IMR-90 (cell line): ENCODE results near the gene TCERG1. TPM values are rescaled to one million over a fixed set of nuclear protein-coding genes. Genes with fewer than 3 reads are reported as not detected.
A peak's percentile ranks its signal among the peaks of the same experiment; 100 is the strongest.

ENCODE experiments used
- ATAC-seq: fragments of 200-7000 bp; cut with Tn5 transposase; 2 replicates; pipeline ENCODE4 v1.9.1; 2020; ENCODE audit warnings: low read depth, mild to moderate bottlenecking, moderate library complexity
- BruUV-seq: library from RNA; stranded (reverse); fragments of 400-500 nt; replicated peaks from 2 replicates; lab custom pipeline; 2021; lab: Mats Ljungman, UMichigan
- CTCF ChIA-PET: fragments of 300-600 bp; formaldehyde crosslinking; extraction: SDS; loops from one replicate; lab custom pipeline; 2021; ENCODE audit warnings: antibody characterized with exemption; lab: Yijun Ruan, JAX
- POLR2A ChIA-PET: fragments of 300-600 bp; sonication (Branson Sonifier 250); formaldehyde crosslinking; loops from one replicate; lab custom pipeline; 2022; ENCODE audit warnings: antibody characterized with exemption; ENCODE audit not compliant: unreplicated experiment; lab: Charles Lee
- DNase-seq: peaks from one replicate; pipeline ENCODE4 v3.0.0; 2013
- H2AFZ ChIP-seq: replicated peaks from 2 replicates; pipeline ENCODE3; 2013; ENCODE audit warnings: low read length, mild to moderate bottlenecking; ENCODE audit not compliant: poor library complexity
- H2AK5ac ChIP-seq: 2 replicates; pipeline ENCODE4 v1.6.1; 2013; ENCODE audit warnings: low read depth, low read length, inconsistent platforms
- H2AK9ac ChIP-seq: replicated peaks from 2 replicates; pipeline ENCODE3; 2013; ENCODE audit warnings: mild to moderate bottlenecking, low read depth, low read length, moderate library complexity; ENCODE audit not compliant: poor library complexity
- H2BK120ac ChIP-seq: 2 replicates; pipeline ENCODE4 v1.6.1; 2013; ENCODE audit warnings: low read depth, low read length, inconsistent platforms
- H2BK15ac ChIP-seq: 3 replicates; pipeline ENCODE4 v1.6.1; 2013; ENCODE audit warnings: low read depth, low read length, inconsistent platforms
- H2BK20ac ChIP-seq: 2 replicates; pipeline ENCODE4 v1.6.1; 2013; ENCODE audit warnings: low read depth, mild to moderate bottlenecking, inconsistent platforms, low read length, moderate library complexity
- H2BK5ac ChIP-seq: 2 replicates; pipeline ENCODE4 v1.6.1; 2013; ENCODE audit warnings: mild to moderate bottlenecking, low read depth, low read length, inconsistent platforms; ENCODE audit not compliant: poor library complexity, severe bottlenecking
- H3K14ac ChIP-seq: replicated peaks from 2 replicates; pipeline ENCODE4 v1.6.1; 2013; ENCODE audit warnings: low read depth, low read length, inconsistent platforms
- H3K18ac ChIP-seq: 2 replicates; pipeline ENCODE4 v1.6.1; 2013; ENCODE audit warnings: low read depth, low read length, control low read depth
- H3K23ac ChIP-seq: 2 replicates; pipeline ENCODE4 v1.6.1; 2013; ENCODE audit warnings: low read depth, low read length, inconsistent platforms
- H3K27ac ChIP-seq: 2 replicates; pipeline ENCODE4 v1.5.1; 2013; ENCODE audit warnings: mild to moderate bottlenecking, control low read depth, low read length; ENCODE audit not compliant: insufficient read depth
- H3K27me3 ChIP-seq: 2 replicates; pipeline ENCODE4 v1.6.1; 2013; ENCODE audit warnings: low read length; ENCODE audit not compliant: control insufficient read depth, insufficient read depth
- H3K36me3 ChIP-seq: 2 replicates; pipeline ENCODE4 v1.6.1; 2013; ENCODE audit warnings: low read length, mixed read lengths; ENCODE audit not compliant: control insufficient read depth, insufficient read depth
- H3K4ac ChIP-seq: 2 replicates; pipeline ENCODE4 v1.6.1; 2013; ENCODE audit warnings: low read depth, low read length, inconsistent platforms
- H3K4me1 ChIP-seq: 2 replicates; pipeline ENCODE4 v1.6.1; 2013; ENCODE audit warnings: low read length, mixed read lengths; ENCODE audit not compliant: control insufficient read depth, insufficient read depth
- H3K4me2 ChIP-seq: 2 replicates; pipeline ENCODE4 v1.6.1; 2013; ENCODE audit warnings: low read depth, mild to moderate bottlenecking, control low read depth, low read length, moderate library complexity
- H3K4me3 ChIP-seq: 2 replicates; pipeline ENCODE4 v1.5.1; 2013; ENCODE audit warnings: low read depth, mild to moderate bottlenecking, control low read depth, low read length, moderate library complexity; ENCODE audit not compliant: insufficient read depth
- H3K56ac ChIP-seq: 2 replicates; pipeline ENCODE4 v1.6.1; 2013; ENCODE audit warnings: low read length, inconsistent platforms; ENCODE audit not compliant: insufficient read depth; ENCODE audit errors: extremely low read depth
- H3K79me1 ChIP-seq, 2 experiments: 2 replicates each; pipeline ENCODE4 v1.6.1; 2013; ENCODE audit warnings: low read length in 2 of 2, inconsistent platforms in 1 of 2, low read depth in 1 of 2
- H3K9ac ChIP-seq: 2 replicates; pipeline ENCODE4 v1.6.1; 2013; ENCODE audit warnings: low read depth, low read length, control low read depth
- H3K9me1 ChIP-seq: 2 replicates; pipeline ENCODE4 v1.6.1; 2013; ENCODE audit warnings: low read length, inconsistent platforms; ENCODE audit not compliant: insufficient read depth
- H3K9me3 ChIP-seq: 2 replicates; pipeline ENCODE4 v1.6.1; 2013; ENCODE audit warnings: low read length; ENCODE audit not compliant: control insufficient read depth, insufficient read depth
- H4K20me1 ChIP-seq: 2 replicates; pipeline ENCODE4 v1.6.1; 2013; ENCODE audit warnings: low read length, inconsistent platforms; ENCODE audit not compliant: insufficient read depth
- H4K5ac ChIP-seq: 2 replicates; pipeline ENCODE4 v1.6.1; 2013; ENCODE audit warnings: mild to moderate bottlenecking, low read depth, low read length, control low read depth
- H4K8ac ChIP-seq, 2 experiments: 2 replicates each; pipeline ENCODE4 v1.6.1; 2013; ENCODE audit warnings: low read depth in 2 of 2, low read length in 2 of 2, control low read depth in 1 of 2, inconsistent platforms in 1 of 2
- H4K91ac ChIP-seq: 2 replicates; pipeline ENCODE4 v1.6.1; 2013; ENCODE audit warnings: low read depth, low read length, inconsistent platforms; ENCODE audit not compliant: insufficient read depth
- CTCF ChIP-seq: conservative IDR thresholded peaks from 2 replicates; pipeline ENCODE4 v1.5.1; 2012; ENCODE audit warnings: mild to moderate bottlenecking, low read depth, low read length, improper control_type of control experiment
- MAFK ChIP-seq: IDR thresholded peaks from 2 replicates; pipeline ENCODE4 v1.6.1; 2012; ENCODE audit warnings: low read depth, low read length, improper control_type of control experiment
- WGBS, 2 experiments: methylation state at CpG; one replicate each; pipeline versions ENCODE4 v1.1.5 to v1.1.7; 2013; ENCODE audit warnings: missing lambda C conversion rate in 2 of 2; ENCODE audit not compliant: insufficient read length in 1 of 2; ENCODE audit errors: extremely low coverage in 2 of 2; 5-methylcytosine and 5-hydroxymethylcytosine counted together
- dilution Hi-C: fragments of 300-500 bp; cut with HindIII; formaldehyde crosslinking; loops from one replicate; pipeline ENCODE4 v1.14.3; 2018; ENCODE audit warnings: low sequenced_read_pairs; ENCODE audit not compliant: unreplicated experiment
- in situ Hi-C: fragments of 300-500 bp; cut with MboI; formaldehyde crosslinking; loops from 3 replicates; pipeline ENCODE4 v1.14.3; 2019; ENCODE audit warnings: low sequenced_read_pairs, inconsistent platforms, mixed read lengths
- intact Hi-C: fragments of 100-400 bp; cut with micrococcal nuclease; formaldehyde crosslinking; loops from 2 replicates; pipeline ENCODE4 v1.10.0; 2022
- polyA plus RNA-seq, 3 experiments: library from polyadenylated mRNA; depleted of rRNA; stranded (reverse); fragments of >200 nt; gene quantifications; 2 replicates each; pipeline ENCODE4 v1.2.3, GENCODE V29; 2012; ENCODE audit warnings: low replicate concordance in 1 of 3
- total RNA-seq: library from RNA; depleted of rRNA; stranded (reverse); fragments of >200 nt; gene quantifications from 2 replicates; pipeline ENCODE4 v1.2.3, GENCODE V29; 2012

The TCERG1 gene
- total and polyA plus RNA-seq, 2 of the 4 experiments (the other 2 are of a cell fraction), result 21.9 to 44.7 TPM

- CTCF ChIA-PET, result no interaction called here
- Histone ChIP-seq H3K27me3 (no peaks in the 10 kb centered on the region), H2AK9ac (no peak overlapping the region), H2BK120ac (no peak overlapping the region), H4K8ac (no peak overlapping the region), H4K91ac (no peak overlapping the region), H3K4ac (no peak overlapping the region), H3K27ac (no peak overlapping the region), H3K4me3 (no peak overlapping the region), H3K9ac (no peak overlapping the region), H2BK5ac (no peak overlapping the region), H3K4me2 (no peak overlapping the region), H3K79me1 (no peaks in the 10 kb centered on the region), H3K4me1 (no peaks in the 10 kb centered on the region), H2BK15ac (no peak overlapping the region), H3K18ac (no peak overlapping the region), H2AK5ac (no peak overlapping the region), H4K5ac (no peak overlapping the region), H3K36me3 (peaks cover 5% of the 10 kb centered on the region), H2AFZ (no peak overlapping the region), H3K9me3 (no peaks in the 10 kb centered on the region), H3K14ac (no peak overlapping the region), H2BK20ac (no peak overlapping the region), H3K23ac (no peak overlapping the region), H3K56ac (no peak overlapping the region), H3K9me1 (no peaks in the 10 kb centered on the region; the same call in 1 of the 2 replicates), H4K20me1 (no peaks in the 10 kb centered on the region)
- no TSS peak for BruUV-seq
- intact Hi-C loops (no loop called here), dilution Hi-C loops (no loop called here), in situ Hi-C loops (no loop called here)
- POLR2A ChIA-PET, result no interaction called here
- DNase-seq (no peak), ATAC-seq (no peak)
- TF ChIP-seq MAFK (peak; percentile 45; the same call in 1 of the 2 replicates), CTCF (no peak)
- no CpG with 5 or more reads among the region's 1 CpG for WGBS, 2 experiments
These were observed 67.4 kb downstream of the TCERG1 start for GRCh38 chr5:146514575-146514974.
